HG02678 (cell line): ENCODE data around the gene RPUSD4.
A peak's percentile ranks its signal among the peaks of the same experiment; 100 is the strongest.

Experiments used
- ATAC-seq: cut with Tn5 transposase; IDR thresholded peaks from one replicate; pipeline ENCODE4 v1.9.1; 2021; ENCODE audit warnings: mild to moderate bottlenecking, moderate library complexity; ENCODE audit not compliant: unreplicated experiment

RPUSD4 gene

GRCh38 chr11:126214441-126214840, 3.0 kb upstream of the RPUSD4 start:
- no peak for ATAC-seq

DNA sequence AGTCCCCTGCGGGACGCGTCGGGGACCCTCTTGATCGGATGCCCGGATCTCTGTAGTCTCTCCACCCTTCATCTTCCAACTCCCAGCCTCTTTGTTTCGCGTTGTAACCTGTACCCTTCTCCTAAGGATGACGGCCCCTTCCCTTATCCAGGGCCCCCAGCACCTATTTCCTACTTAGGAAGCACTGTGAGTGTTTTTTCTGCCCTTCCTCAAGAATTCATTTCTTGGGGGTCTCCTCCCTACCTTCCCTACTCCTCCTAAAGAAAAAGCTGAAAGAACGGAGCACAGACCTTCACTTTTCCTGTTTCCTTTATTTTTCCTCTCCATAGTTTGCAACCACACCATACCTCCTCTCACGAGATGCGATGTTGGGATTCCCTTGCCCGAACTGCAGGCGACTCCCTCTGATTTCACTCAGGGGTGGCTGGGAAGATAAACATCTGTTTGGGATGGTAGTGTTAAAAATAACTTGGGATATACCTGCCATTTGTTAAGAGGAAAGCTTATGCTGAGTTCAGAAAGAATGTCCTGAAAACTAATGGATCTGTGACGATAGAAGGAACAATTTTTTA, 725 bp upstream of the RPUSD4 start:
- ATAC-seq: no peak

DNA sequence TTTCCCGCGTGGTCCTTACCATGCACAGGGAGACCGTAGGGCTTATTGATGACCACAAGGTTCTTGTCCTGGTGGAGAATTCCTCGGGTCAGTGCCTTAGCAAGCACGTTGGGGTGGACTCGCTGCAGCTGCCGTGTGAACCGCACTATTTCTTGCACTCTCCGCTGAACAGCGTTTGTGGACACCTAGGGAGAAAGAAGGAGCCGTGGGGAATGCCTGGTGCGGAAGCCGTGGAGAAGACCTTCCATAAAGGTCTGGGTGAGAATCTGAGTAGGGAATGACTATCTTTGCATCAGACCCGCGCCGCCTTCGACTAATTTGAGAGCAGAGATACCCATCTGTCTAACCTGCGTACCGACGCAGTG, 597 bp downstream of the RPUSD4 start:
- ATAC-seq: no peak

DNA sequence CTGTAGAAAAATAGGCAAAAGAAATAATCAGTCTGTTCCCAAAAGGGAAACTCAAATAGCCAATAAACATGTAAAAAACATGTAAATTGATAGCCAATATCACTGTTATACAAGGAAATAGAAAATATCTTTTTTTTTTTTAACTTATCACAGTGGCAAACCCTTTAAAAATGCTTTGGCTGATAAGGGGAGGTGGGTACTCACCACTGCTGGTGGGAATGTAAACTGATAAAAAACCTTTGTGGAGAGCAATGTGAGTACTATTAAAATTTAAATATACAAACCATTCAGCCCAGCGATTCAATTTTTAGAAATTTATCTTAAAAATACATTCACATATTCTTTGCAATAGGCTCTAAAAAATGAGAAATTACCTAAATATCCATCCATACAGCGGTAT, 3.6 kb downstream of the RPUSD4 start:
- no peak for ATAC-seq

DNA sequence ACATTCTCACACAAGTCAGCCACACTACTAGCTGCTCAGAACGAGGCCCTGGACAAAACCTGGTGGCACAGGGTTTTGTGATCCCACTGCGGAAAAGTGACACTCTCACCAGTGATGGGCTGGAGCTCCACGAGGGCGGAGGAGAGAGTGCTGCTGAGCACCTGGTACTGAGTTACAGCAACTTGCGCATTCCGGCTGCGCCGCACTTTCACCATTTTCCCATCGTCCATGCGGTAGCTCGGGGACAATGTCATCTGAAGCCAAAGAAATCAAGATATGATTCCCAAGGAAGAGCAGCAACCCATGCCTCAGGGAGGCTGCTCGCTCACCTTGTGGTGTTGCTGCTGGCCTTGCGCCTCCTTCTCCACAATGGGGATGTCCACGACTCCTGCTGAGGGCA, 6.1 kb downstream of the RPUSD4 start:
- no peak for ATAC-seq

GRCh38 chr11:126202646-126203359, 8.6 kb downstream of the RPUSD4 start:
- no peak for ATAC-seq

- ATAC-seq: no peak
These were observed 12.8 kb downstream of the RPUSD4 start for GRCh38 chr11:126198648-126199047.

GRCh38 chr11:126197277-126197939, 14.0 kb downstream of the RPUSD4 start:
- peak; percentile 68 for ATAC-seq

GRCh38 chr11:126195119-126195518, 16.3 kb downstream of the RPUSD4 start:
- no peak for ATAC-seq

GRCh38 chr11:126194121-126194543, 17.3 kb downstream of the RPUSD4 start:
- ATAC-seq: no peak

- no peak for ATAC-seq
These were observed 18.4 kb downstream of the RPUSD4 start for GRCh38 chr11:126193038-126193478.

GRCh38 chr11:126192361-126192760, 19.1 kb downstream of the RPUSD4 start:
- no peak for ATAC-seq

DNA sequence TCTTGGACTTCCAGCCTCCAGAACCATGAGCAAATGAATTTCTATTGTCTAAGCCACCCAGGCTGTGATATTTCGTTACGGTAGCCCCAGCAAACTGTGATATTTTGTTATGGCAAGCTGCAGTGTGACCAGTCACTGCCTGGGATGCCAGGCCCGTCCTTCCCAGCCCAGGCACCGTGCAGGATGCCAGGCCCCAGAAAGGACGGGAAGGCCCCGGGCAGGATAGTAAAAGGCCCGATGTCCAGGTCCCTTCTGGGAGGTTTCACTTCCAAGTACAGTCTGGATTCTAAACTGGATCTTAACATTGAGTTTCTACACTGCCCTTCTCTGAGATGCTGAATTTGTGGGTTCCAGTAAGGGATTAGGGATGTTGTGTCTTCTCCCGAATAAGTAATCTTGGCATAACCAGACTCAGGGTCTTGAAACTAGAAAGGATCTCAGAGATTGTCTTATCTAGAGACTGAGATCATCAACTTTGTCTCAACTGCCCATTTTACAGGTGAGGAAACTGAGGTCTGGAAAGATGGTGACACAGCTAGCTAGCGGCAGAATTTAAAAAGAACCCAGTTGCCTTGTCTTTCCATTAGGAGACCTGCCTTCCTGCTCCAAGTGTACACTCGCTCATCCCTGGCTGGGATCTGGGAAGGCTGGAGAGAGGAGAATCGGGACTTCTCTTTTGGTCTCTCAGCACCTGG, 19.9 kb downstream of the RPUSD4 start:
- ATAC-seq: no peak

DNA sequence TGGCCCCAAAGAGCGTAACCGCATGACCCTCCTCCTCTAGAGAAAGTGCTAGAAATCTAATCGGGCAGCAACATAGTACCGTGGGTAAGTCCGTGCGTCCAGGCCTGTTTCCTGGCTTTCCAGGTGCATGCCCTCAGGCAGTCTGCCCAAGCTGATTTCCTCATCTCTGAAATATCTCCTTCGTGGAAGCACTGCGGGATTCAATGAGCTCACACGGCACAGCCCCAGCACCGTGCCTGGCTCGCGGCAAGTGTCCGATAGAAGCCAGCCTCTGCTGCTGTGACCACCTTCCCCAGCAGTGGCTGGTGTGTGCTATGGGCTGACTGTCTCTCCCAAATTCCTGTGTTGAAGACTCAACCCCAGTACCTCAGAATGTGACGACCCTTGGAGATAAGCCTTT, 20.7 kb downstream of the RPUSD4 start:
- no peak for ATAC-seq

DNA sequence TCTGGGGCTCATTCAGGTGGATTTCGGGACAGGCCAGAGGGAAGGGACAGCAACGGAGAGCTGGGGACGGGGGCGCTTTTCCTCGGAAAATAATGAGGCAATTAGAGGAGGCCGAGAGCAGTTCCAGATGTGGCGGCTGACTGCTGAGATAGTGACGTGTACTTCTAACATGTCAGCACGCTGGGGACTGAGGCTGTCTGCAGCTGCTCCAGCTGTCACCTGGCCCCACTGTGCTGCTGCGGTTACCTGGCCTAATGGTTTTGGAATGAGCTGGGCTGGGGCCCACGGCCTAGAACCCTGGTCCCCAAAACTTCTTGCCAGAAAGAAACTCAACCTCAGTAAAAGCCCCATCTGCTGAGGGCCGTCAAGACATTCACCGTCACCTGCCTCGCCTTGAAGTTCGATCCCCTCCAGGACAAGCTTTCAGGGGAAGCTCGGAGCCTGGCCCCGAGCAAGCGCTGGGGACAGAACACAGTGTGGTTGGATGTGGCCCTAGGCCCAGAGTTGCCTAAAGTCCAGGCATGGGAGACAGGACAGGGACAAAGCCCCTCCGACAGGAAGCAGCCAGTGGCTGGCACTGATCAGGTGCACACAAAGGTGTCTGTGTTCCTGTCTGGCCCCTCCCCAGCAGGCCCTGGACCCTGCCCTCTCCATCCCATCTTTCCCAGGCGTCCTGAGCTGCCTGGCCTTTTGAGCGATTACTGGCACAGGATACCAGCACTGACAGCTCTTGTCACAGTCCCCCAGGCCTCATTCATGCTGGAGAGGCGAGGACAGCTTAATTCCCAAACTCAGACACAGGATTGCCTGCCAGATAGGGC, 22.1 kb downstream of the RPUSD4 start:
- ATAC-seq: peak; percentile 72

DNA sequence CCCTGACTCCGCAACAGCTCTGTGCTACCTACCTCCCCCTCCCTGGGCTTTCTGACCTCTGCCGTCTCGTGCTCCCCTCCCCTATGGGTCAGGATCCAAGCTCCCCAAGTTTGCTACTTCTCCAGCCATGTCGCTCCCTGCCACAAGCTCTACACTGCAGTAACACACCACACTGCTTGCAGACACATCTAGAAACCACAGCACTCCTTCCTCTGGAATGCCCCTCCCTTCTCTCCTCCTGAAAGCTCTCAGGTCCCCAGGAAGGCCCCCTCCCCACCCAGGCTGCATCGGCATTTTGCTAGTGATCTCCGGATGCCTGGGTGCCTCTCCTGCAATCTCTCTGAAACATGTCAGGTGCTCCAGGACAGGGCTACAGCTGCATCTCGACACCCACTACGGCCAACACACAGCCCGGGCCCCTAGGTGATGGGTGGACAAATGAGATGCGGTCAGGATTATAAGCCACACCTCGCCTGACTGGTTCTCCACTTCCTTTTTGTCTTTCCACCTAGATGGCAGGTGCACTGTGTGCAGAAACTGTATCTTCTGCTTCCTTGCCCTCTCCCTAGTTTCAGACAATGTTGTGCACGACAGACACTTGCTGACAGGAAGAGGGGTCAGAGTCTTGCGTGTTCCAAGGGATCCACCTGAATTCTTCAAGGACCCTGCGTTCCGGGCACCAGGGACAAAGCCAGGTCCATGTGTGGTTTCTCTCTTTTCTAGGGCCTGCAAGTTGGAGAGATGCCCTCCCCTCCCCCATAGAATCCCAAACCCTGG, 22.9 kb downstream of the RPUSD4 start:
- ATAC-seq: peak; percentile 79

- ATAC-seq: no peak
These were observed 24.5 kb downstream of the RPUSD4 start for GRCh38 chr11:126186708-126187529.

DNA sequence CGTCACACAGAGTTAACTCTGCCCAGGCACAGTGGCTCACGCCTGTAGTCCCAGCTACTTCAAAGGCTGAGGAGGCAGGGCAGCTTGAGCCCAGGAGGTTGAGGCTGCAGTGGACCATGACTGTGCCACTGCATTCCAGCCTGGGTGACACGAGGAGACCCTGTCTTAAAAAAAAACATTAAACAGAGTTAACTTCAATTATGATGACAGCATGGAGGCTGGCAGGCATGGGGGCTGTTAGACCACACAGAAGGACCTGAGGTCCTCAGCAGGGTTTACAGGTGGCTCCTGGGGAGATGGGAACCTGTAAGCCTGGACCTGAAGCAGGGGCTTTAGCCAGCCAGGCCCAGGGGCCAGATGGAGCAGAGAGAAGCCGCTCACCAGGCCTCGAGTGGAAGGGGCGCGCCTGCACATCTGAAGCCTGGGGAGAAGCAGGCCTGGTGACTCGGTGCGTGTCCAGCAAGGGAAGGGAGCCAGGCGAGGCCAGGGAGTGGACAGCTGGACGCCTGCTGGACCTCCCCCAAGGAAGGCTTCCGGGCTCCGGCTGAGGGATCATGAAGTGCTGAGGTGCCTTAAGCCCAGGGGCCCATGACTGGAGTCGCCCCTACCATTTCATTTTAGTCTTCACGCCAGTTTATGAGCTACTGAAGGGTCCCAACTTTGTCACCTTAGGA, 25.3 kb downstream of the RPUSD4 start:
- no peak for ATAC-seq
